ENCODE results near the gene VAMP7. TPM values are rescaled to one million over a fixed set of nuclear protein-coding genes. Genes with fewer than 3 reads are reported as not detected.

The VAMP7 gene
- total and polyA plus RNA-seq, 3 donors from 2014 or later, result 30.2 to 32.1 (median 30.4) TPM

- H3K4me1 ChIP-seq, result no peaks in the 10 kb centered on the region
- no peak overlapping the region for H3K27ac ChIP-seq
- no peak for DNase-seq
- TF ChIP-seq POLR2A (IDR thresholded peaks at IDR 0.05), result no peak
- TF ChIP-seq CTCF (IDR thresholded peaks at IDR 0.05), result no peak
- H3K36me3 ChIP-seq (ENCODE audit: low read depth, missing control alignments), result no peaks in the 10 kb centered on the region
- no peak overlapping the region for H3K4me3 ChIP-seq
- H3K9me3 ChIP-seq, result no peaks in the 10 kb centered on the region
- H3K27me3 ChIP-seq, result no peaks in the 10 kb centered on the region
- WGBS, 2 donors, result 61 to 75% methylated on average over 17 to 18 of the region's 18 CpGs
- intact Hi-C loops (cut with DNase I; ENCODE audit: low total_unique reads), result no loop called here
These were observed 16.0 kb upstream of the VAMP7 start for GRCh38 chrX:155865193-155865592.

- intact Hi-C loops (cut with DNase I; ENCODE audit: low total_unique reads), result no loop called here
- no peaks in the 10 kb centered on the region for H3K36me3 ChIP-seq (ENCODE audit: low read depth, missing control alignments)
- 79 to 85% methylated on average over 4 of the region's 4 CpGs for WGBS, 2 donors
- no peak for TF ChIP-seq POLR2A (IDR thresholded peaks at IDR 0.05)
- no peak for TF ChIP-seq CTCF (IDR thresholded peaks at IDR 0.05)
- H3K4me1 ChIP-seq, result no peaks in the 10 kb centered on the region
- H3K9me3 ChIP-seq, result no peaks in the 10 kb centered on the region
- H3K4me3 ChIP-seq, result no peak overlapping the region
- no peaks in the 10 kb centered on the region for H3K27me3 ChIP-seq
- H3K27ac ChIP-seq, result no peak overlapping the region
- DNase-seq, result no peak
These were observed 13.3 kb upstream of the VAMP7 start for GRCh38 chrX:155867821-155868220.

DNA sequence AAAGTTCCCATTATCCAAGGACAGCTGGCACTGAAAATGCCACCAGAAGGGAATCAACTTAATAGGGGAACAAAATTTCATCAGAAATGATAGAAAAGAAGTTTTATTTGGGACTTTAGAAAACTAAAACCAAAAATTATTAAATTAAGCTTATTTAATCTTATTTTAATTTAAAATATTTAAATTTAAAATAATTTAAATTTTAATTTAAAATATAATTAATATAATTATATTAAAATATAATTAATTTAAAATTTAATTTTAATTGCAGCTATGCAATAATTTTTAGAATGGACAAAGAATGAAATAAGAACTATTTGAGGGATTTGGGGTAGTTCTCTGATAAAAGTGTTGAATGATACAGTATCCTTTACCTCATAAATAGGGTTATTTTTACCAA lies 10.2 kb upstream of the VAMP7 start:
- Histone ChIP-seq H3K36me3 (ENCODE audit: low read depth, missing control alignments) (no peaks in the 10 kb centered on the region), H3K9me3 (no peaks in the 10 kb centered on the region), H3K4me1 (no peaks in the 10 kb centered on the region), H3K4me3 (no peak overlapping the region), H3K27ac (no peak overlapping the region), H3K27me3 (no peaks in the 10 kb centered on the region)
- TF ChIP-seq POLR2A (IDR thresholded peaks at IDR 0.05) (no peak), CTCF (IDR thresholded peaks at IDR 0.05) (no peak)
- no peak for DNase-seq
- intact Hi-C loops (cut with DNase I; ENCODE audit: low total_unique reads), result no loop called here

- Histone ChIP-seq H3K27ac (no peak overlapping the region), H3K36me3 (ENCODE audit: low read depth, missing control alignments) (no peaks in the 10 kb centered on the region), H3K4me1 (no peaks in the 10 kb centered on the region), H3K4me3 (no peak overlapping the region), H3K27me3 (no peaks in the 10 kb centered on the region), H3K9me3 (no peaks in the 10 kb centered on the region)
- no peak for DNase-seq
- TF ChIP-seq CTCF (IDR thresholded peaks at IDR 0.05), result no peak
- TF ChIP-seq POLR2A (IDR thresholded peaks at IDR 0.05), result no peak
- intact Hi-C loops (cut with DNase I; ENCODE audit: low total_unique reads), result no loop called here
These were observed 9.2 kb upstream of the VAMP7 start for GRCh38 chrX:155871934-155872333.

GRCh38 chrX:155873188-155873587 lies 8.0 kb upstream of the VAMP7 start:
- Histone ChIP-seq H3K4me3 (no peak overlapping the region), H3K27ac (no peak overlapping the region), H3K4me1 (no peaks in the 10 kb centered on the region), H3K36me3 (ENCODE audit: low read depth, missing control alignments) (no peaks in the 10 kb centered on the region), H3K27me3 (no peaks in the 10 kb centered on the region), H3K9me3 (no peaks in the 10 kb centered on the region)
- DNase-seq, result no peak
- 72 to 79% methylated on average over 5 of the region's 5 CpGs for WGBS, 2 donors
- TF ChIP-seq POLR2A (IDR thresholded peaks at IDR 0.05) (no peak), CTCF (IDR thresholded peaks at IDR 0.05) (no peak)
- intact Hi-C loops (cut with DNase I; ENCODE audit: low total_unique reads), result no loop called here
